Measurements from ENCODE around the gene GOLGA1. TPM values are rescaled to one million over a fixed set of nuclear protein-coding genes. Genes with fewer than 3 reads are reported as not detected.

GOLGA1 gene
- polyA plus RNA-seq, 1 donor (not counting 4 experiments of a cell fraction or from before 2014, with no cell fraction given): 7.4 TPM

DNA sequence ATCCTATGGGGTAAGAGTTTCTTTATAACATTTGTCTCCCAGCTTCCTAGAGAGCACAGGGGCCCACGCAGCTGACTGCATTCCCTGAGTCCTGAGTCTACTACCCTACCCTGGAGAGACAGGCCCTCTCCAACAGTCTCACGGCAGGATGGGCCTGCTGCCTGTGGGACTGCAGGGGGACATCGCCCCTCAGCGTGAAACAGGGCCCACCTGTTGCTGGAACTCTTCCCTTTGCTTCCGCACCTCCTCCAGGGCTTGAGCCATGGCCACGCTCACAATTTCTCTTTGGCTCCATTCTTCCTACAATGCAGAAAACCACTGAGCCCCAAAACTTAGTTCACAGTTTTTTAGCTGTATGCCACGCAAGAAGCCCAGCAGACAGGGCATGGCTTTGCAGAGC, 50.7 kb downstream of the GOLGA1 start:
- no peaks in the 10 kb centered on the region for H3K9me3 ChIP-seq (ENCODE audit: control insufficient read depth, low read depth, low read length)
- H4K20me1 ChIP-seq (ENCODE audit: control insufficient read depth, extremely low read depth, insufficient read depth, low read length): no peaks in the 10 kb centered on the region
- no peaks in the 10 kb centered on the region for H3K4me1 ChIP-seq (ENCODE audit: control insufficient read depth, extremely low read depth, insufficient read depth, low read length)
- DNase-seq (ENCODE audit: low read depth, low spot score) (no peak), FAIRE-seq (no peak)
- no peak overlapping the region for H3K9ac ChIP-seq (ENCODE audit: control insufficient read depth, extremely low read depth, insufficient read depth, low read length)
- H3K27me3 ChIP-seq (ENCODE audit: control insufficient read depth, extremely low read depth, insufficient read depth, low read length): no peaks in the 10 kb centered on the region
- TF ChIP-seq, protein P1, sequence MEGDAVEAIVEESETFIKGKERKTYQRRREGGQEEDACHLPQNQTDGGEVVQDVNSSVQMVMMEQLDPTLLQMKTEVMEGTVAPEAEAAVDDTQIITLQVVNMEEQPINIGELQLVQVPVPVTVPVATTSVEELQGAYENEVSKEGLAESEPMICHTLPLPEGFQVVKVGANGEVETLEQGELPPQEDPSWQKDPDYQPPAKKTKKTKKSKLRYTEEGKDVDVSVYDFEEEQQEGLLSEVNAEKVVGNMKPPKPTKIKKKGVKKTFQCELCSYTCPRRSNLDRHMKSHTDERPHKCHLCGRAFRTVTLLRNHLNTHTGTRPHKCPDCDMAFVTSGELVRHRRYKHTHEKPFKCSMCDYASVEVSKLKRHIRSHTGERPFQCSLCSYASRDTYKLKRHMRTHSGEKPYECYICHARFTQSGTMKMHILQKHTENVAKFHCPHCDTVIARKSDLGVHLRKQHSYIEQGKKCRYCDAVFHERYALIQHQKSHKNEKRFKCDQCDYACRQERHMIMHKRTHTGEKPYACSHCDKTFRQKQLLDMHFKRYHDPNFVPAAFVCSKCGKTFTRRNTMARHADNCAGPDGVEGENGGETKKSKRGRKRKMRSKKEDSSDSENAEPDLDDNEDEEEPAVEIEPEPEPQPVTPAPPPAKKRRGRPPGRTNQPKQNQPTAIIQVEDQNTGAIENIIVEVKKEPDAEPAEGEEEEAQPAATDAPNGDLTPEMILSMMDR (optimal IDR thresholded peaks at IDR 0.05 in 1 of 3, IDR thresholded peaks at IDR 0.05 in 1 of 3, conservative IDR thresholded peaks at IDR 0.05 in 1 of 3; ENCODE audit: extremely low read depth in 1 of 3, insufficient read depth in 2 of 3, low read length in 3 of 3): no peak
- no peak for TF ChIP-seq EZH2 (IDR thresholded peaks at IDR 0.05; ENCODE audit: low read length)
- H3K4me2 ChIP-seq (ENCODE audit: control insufficient read depth, extremely low read depth, insufficient read depth, low read depth, low read length): no peak overlapping the region
- no peaks in the 10 kb centered on the region for H3K79me2 ChIP-seq (ENCODE audit: control insufficient read depth, insufficient read depth, low read length)
- H3K36me3 ChIP-seq (ENCODE audit: control insufficient read depth in 2 of 2, extremely low read depth in 1 of 2, insufficient read depth in 2 of 2, low read length in 2 of 2): peaks cover 19 to 21% of the 10 kb centered on the region in 2 experiments
- H2AFZ ChIP-seq (ENCODE audit: control insufficient read depth, low read length): no peak overlapping the region
- no peak overlapping the region for H3K4me3 ChIP-seq (ENCODE audit: control insufficient read depth in 2 of 3, extremely low read depth in 1 of 3, insufficient read depth in 2 of 3, low read depth in 1 of 3, low read length in 3 of 3)
- dilution Hi-C loops (cut with MboI; ENCODE audit: extremely low pct_ligation_motif_present, low sequenced_read_pairs): no loop called here
- no peaks in the 10 kb centered on the region for H3K9me1 ChIP-seq (ENCODE audit: control insufficient read depth, extremely low read depth, insufficient read depth, low read length)
- no peak overlapping the region for H3K27ac ChIP-seq (ENCODE audit: control insufficient read depth, insufficient read depth, low read length)

DNA sequence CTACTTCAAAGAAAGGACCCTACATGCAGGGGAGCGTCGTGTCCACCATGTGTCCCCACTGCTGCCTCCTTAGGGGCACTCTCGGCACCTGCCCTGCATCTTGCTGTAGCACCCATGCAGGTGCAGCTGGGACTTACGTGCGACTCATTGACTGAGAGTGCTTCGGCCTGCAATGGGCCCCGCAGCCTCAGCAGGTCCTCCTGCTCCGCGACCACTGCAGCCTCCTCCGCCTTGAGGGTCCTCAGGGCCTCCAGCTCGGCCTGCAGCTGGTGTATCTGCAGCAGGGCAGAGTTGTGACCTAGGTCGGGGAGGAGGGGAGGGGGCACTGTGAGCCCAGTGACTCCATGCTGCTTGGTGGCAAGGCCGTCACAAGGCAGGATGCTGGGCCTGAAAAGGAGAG, 51.9 kb downstream of the GOLGA1 start:
- Histone ChIP-seq H3K27me3 (ENCODE audit: control insufficient read depth, extremely low read depth, insufficient read depth, low read length) (no peaks in the 10 kb centered on the region), H2AFZ (ENCODE audit: control insufficient read depth, low read length) (no peak overlapping the region)

More for the DNA sequence above, 51.9 kb downstream of the GOLGA1 start:
- Histone ChIP-seq H3K4me3 (ENCODE audit: control insufficient read depth in 2 of 3, extremely low read depth in 1 of 3, insufficient read depth in 2 of 3, low read depth in 1 of 3, low read length in 3 of 3) (no peak overlapping the region), H3K36me3 (ENCODE audit: control insufficient read depth in 2 of 2, extremely low read depth in 1 of 2, insufficient read depth in 2 of 2, low read length in 2 of 2) (peaks cover 17 to 21% of the 10 kb centered on the region in 2 experiments), H3K27ac (ENCODE audit: control insufficient read depth, insufficient read depth, low read length) (no peak overlapping the region), H3K4me2 (ENCODE audit: control insufficient read depth, extremely low read depth, insufficient read depth, low read depth, low read length) (no peak overlapping the region), H3K79me2 (ENCODE audit: control insufficient read depth, insufficient read depth, low read length) (no peaks in the 10 kb centered on the region), H3K9me1 (ENCODE audit: control insufficient read depth, extremely low read depth, insufficient read depth, low read length) (no peaks in the 10 kb centered on the region), H3K9me3 (ENCODE audit: control insufficient read depth, low read depth, low read length) (no peaks in the 10 kb centered on the region), H3K9ac (ENCODE audit: control insufficient read depth, extremely low read depth, insufficient read depth, low read length) (no peak overlapping the region), H4K20me1 (ENCODE audit: control insufficient read depth, extremely low read depth, insufficient read depth, low read length) (no peaks in the 10 kb centered on the region), H3K4me1 (ENCODE audit: control insufficient read depth, extremely low read depth, insufficient read depth, low read length) (no peaks in the 10 kb centered on the region)
- TF ChIP-seq EZH2 (IDR thresholded peaks at IDR 0.05; ENCODE audit: low read length): no peak
- TF ChIP-seq, protein P1 (optimal IDR thresholded peaks at IDR 0.05 in 1 of 3, IDR thresholded peaks at IDR 0.05 in 1 of 3, conservative IDR thresholded peaks at IDR 0.05 in 1 of 3; ENCODE audit: extremely low read depth in 1 of 3, insufficient read depth in 2 of 3, low read length in 3 of 3): no peak
- DNase-seq (ENCODE audit: low read depth, low spot score): no peak
- FAIRE-seq: no peak
- dilution Hi-C loops (cut with MboI; ENCODE audit: extremely low pct_ligation_motif_present, low sequenced_read_pairs): no loop called here
